A673 (cell line): ENCODE measurements around the gene TOP2A. TPM values are rescaled to one million over a fixed set of nuclear protein-coding genes. Genes with fewer than 3 reads are reported as not detected.

Experiments
- BruUV-seq: library from RNA; stranded (reverse); fragments of 400-500 nt; replicated peaks from 2 replicates; lab custom pipeline; 2021; lab: Mats Ljungman, UMichigan
- CTCF ChIA-PET: fragments of 300-600 bp; sonication (Branson Sonifier 250); formaldehyde crosslinking; loops from one replicate; lab custom pipeline; 2022; ENCODE audit warnings: antibody characterized with exemption; lab: Charles Lee
- POLR2A ChIA-PET: fragments of 300-600 bp; sonication (Branson Sonifier 250); formaldehyde crosslinking; loops from one replicate; lab custom pipeline; 2022; ENCODE audit warnings: antibody characterized with exemption; ENCODE audit not compliant: low non-redundant PET; lab: Charles Lee
- DNase-seq: peaks from one replicate; pipeline ENCODE4 v3.0.0-alpha.2; 2015; ENCODE audit warnings: low spot score
- H3K27ac ChIP-seq: fragments of 200-600 bp; sonication (generic); 2 replicates; pipeline ENCODE4 v1.5.1; 2016; ENCODE audit warnings: mixed run types, low read depth, mild to moderate bottlenecking, mixed read lengths, antibody characterized with exemption, low read length; ENCODE audit not compliant: poor library complexity, severe bottlenecking
- H3K27me3 ChIP-seq: fragments of 200-600 bp; sonication (generic); replicated peaks from 2 replicates; pipeline ENCODE4 v1.6.1; 2017; ENCODE audit warnings: mixed run types, low read depth, mild to moderate bottlenecking, mixed read lengths, antibody characterized with exemption, low read length; ENCODE audit not compliant: insufficient read depth, poor library complexity
- H3K36me3 ChIP-seq: fragments of 200-600 bp; sonication (generic); 2 replicates; pipeline ENCODE4 v1.6.1; 2016; ENCODE audit warnings: mixed run types, mild to moderate bottlenecking, mixed read lengths, antibody characterized with exemption, low read length; ENCODE audit not compliant: insufficient read depth, poor library complexity, severe bottlenecking
- H3K4me1 ChIP-seq: fragments of 200-600 bp; sonication (generic); 2 replicates; pipeline ENCODE4 v1.6.1; 2017; ENCODE audit warnings: mixed run types, mild to moderate bottlenecking, mixed read lengths, antibody characterized with exemption, low read length; ENCODE audit not compliant: insufficient read depth, poor library complexity, severe bottlenecking
- H3K4me3 ChIP-seq: fragments of 200-600 bp; sonication (generic); 2 replicates; pipeline ENCODE4 v1.5.1; 2016; ENCODE audit warnings: low read depth, mixed run types, mild to moderate bottlenecking, mixed read lengths, low read length; ENCODE audit not compliant: poor library complexity, severe bottlenecking
- H3K9me3 ChIP-seq: fragments of 200-600 bp; sonication (generic); 2 replicates; pipeline ENCODE4 v1.6.1; 2016; ENCODE audit warnings: mixed run types, low read depth, mild to moderate bottlenecking, mixed read lengths, antibody characterized with exemption, low read length; ENCODE audit not compliant: poor library complexity, severe bottlenecking
- EZH2 ChIP-seq: fragments of 200-600 bp; sonication (generic); IDR thresholded peaks from 2 replicates; pipeline ENCODE4 v1.6.1; 2017; ENCODE audit warnings: borderline replicate concordance, low read depth, mild to moderate bottlenecking, mixed read lengths, antibody characterized with exemption, low read length; ENCODE audit not compliant: poor library complexity, severe bottlenecking
- intact Hi-C: fragments of 100-400 bp; cut with micrococcal nuclease; formaldehyde crosslinking; loops from one replicate; pipeline ENCODE4 v1.10.0; 2022; ENCODE audit not compliant: unreplicated experiment
- total RNA-seq: library from RNA; stranded (reverse); gene quantifications from 2 replicates; pipeline ENCODE4 v1.2.3, GENCODE V29; 2021
- TF ChIP-seq, protein P1 (sequence below): fragments of 300-800, 200-600 bp; sonication (generic); conservative IDR thresholded peaks from 2 replicates; pipeline ENCODE4 v1.5.1; 2017; ENCODE audit warnings: low read depth, mild to moderate bottlenecking, antibody characterized with exemption, low read length, moderate library complexity, mixed read lengths

Gene TOP2A
- total RNA-seq, 1 experiment from 2014 or later = 188 TPM

DNA sequence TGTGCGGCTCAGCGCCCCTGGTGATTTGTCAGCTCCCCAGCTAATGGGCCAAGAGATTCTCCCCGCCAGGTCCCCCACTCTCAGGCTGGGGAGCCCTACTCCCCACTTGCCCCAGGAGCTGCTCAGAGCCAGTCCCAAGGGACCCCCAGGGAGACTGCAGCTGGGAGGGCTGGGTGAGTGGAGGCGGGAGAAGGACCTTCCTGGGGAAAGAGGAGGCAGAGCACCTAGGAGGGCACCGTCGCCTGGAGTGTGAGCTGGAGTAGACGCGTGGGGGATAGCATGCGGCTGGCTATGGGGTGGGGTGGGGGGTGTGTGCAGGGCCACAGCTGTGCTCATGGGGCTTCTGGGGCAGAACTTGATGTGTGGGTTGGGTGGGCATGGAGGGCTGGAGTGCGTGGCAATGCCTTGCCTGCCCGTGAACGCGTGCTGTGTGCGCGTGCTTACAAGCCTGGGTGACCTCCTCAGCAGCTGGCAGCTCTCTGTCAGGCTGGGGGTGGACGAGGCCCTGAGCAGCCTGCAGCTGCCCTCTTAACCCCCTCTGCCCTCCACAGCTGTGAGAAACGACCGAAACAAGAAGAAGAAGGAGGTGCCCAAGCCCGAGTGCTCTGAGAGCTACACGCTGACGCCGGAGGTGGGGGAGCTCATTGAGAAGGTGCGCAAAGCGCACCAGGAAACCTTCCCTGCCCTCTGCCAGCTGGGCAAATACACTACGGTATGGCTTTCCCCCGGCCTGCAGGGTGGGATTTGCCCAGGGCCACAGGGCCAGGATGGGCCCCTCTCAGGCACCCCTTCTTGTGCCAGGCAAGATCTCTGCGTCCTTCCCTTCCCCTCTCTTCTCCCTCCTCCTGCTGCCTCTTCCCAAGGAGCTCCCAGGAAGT lies 66.1 kb downstream of the TOP2A start:
- Histone ChIP-seq H3K4me1 (peaks cover 48% of the 10 kb centered on the region), H3K9me3 (no peaks in the 10 kb centered on the region), H3K36me3 (peaks cover 13% of the 10 kb centered on the region), H3K27ac (peak overlapping the region; percentile 79), H3K4me3 (no peak overlapping the region), H3K27me3 (no peaks in the 10 kb centered on the region)
- DNase-seq = no peak
- BruUV-seq = no TSS peak
- TF ChIP-seq, protein P1, sequence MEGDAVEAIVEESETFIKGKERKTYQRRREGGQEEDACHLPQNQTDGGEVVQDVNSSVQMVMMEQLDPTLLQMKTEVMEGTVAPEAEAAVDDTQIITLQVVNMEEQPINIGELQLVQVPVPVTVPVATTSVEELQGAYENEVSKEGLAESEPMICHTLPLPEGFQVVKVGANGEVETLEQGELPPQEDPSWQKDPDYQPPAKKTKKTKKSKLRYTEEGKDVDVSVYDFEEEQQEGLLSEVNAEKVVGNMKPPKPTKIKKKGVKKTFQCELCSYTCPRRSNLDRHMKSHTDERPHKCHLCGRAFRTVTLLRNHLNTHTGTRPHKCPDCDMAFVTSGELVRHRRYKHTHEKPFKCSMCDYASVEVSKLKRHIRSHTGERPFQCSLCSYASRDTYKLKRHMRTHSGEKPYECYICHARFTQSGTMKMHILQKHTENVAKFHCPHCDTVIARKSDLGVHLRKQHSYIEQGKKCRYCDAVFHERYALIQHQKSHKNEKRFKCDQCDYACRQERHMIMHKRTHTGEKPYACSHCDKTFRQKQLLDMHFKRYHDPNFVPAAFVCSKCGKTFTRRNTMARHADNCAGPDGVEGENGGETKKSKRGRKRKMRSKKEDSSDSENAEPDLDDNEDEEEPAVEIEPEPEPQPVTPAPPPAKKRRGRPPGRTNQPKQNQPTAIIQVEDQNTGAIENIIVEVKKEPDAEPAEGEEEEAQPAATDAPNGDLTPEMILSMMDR = no peak
- no peak for TF ChIP-seq EZH2
- intact Hi-C loops = loop anchor here (5.0 to 10.0 kb wide), 2 partner anchors 149 to 213 kb away; partner anchors contain the start of gene CCR7
- ChIA-PET POLR2A (interaction anchor here (0.7 kb wide), 1 partner anchor 182 kb away, joined by 3 read pairs; no protein-coding TSS in a partner anchor), CTCF (interaction anchor here (0.6 to 1.3 kb wide), 3 partner anchors 17 to 59 kb away, joined by 3 to 12 read pairs (median 5); no protein-coding TSS in a partner anchor)

DNA sequence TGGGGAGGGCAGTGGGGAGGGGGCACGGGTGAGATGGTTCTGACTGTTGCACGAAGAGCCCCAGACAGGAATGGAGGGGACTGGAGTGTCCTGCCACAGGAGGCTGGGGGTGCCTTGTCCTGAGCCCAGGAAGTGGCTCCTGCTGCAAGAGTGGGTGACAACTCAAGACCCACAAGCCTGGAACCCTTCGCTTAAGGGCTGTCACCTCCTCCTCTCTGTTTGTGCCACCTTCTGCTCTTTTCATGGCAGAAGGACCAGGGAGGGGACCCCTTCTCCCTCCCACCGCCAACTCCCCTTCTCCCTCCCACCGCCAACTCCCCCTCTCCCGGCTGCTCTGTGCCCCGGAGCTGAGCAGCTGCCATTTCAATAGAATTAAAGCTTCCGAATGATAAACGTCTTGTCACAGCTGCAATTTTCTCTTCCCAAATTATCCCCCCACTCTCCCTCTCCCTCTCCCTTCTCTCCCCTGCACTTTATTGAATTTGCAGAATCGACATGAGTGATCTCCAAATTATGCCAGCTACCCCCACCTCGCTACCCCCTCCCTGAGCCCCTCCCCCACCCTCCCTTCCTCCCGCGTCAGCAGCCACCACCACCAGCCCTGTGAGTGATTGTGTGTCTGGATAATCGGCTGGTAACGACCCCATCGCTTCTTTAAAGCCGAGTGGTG lies 66.9 kb downstream of the TOP2A start:
- Histone ChIP-seq H3K9me3 (no peaks in the 10 kb centered on the region), H3K27me3 (no peaks in the 10 kb centered on the region), H3K4me3 (peak overlapping the region; percentile 10), H3K27ac (peak overlapping the region; percentile 79), H3K36me3 (peaks cover 13% of the 10 kb centered on the region), H3K4me1 (peaks cover 56% of the 10 kb centered on the region)
- peak; percentile 49 for DNase-seq
- BruUV-seq = no TSS peak
- TF ChIP-seq EZH2 = no peak
- TF ChIP-seq, protein P1 = no peak
- intact Hi-C loops = loop anchor here (5.0 to 10.0 kb wide), 2 partner anchors 149 to 214 kb away; partner anchors contain the start of gene CCR7
- CTCF ChIA-PET = interaction anchor here (0.5 to 0.7 kb wide), 3 partner anchors 18 to 91 kb away, joined by 3 to 12 read pairs (median 5); no protein-coding TSS in a partner anchor
- POLR2A ChIA-PET = interaction anchor here (0.7 kb wide), 1 partner anchor 183 kb away, joined by 3 read pairs; no protein-coding TSS in a partner anchor
